ENCODE measurements around the gene SLC44A4. TPM values are rescaled to one million over a fixed set of nuclear protein-coding genes. Genes with fewer than 3 reads are reported as not detected.
"Not testable (repeated sequence)": the region's sequence is repeated elsewhere in the genome, so short reads cannot be mapped to it uniquely, and the experiment has no call there.

The SLC44A4 gene
- total RNA-seq, 2 experiments from 2014 or later = not detected

- not testable (repeated sequence) for H3K4me3 Mint-ChIP-seq; H3K9me3 Mint-ChIP-seq (ENCODE audit: low read depth); ATAC-seq; DNase-seq; H3K36me3 Mint-ChIP-seq
- H3K27ac Mint-ChIP-seq = peak overlapping the region; percentile 42
- H3K27me3 Mint-ChIP-seq = peaks cover 15% of the 10 kb centered on the region
- H3K4me1 Mint-ChIP-seq = peaks cover 25% of the 10 kb centered on the region
- CTCF ChIA-PET = interaction anchor here (0.6 to 2.4 kb wide), 3 partner anchors 19 to 240 kb away, joined by 3 to 9 read pairs (median 8); no protein-coding TSS in a partner anchor
These were observed 29.5 kb upstream of the SLC44A4 start for GRCh38 chr6:31908255-31908654.

GRCh38 chr6:31907158-31907813 is 28.5 kb upstream of the SLC44A4 start:
- Mint-ChIP-seq H3K27ac (no peak overlapping the region), H3K27me3 (peaks cover 24% of the 10 kb centered on the region), H3K4me3 (no peak overlapping the region), H3K36me3 (no peaks in the 10 kb centered on the region), H3K4me1 (peaks cover 32% of the 10 kb centered on the region), H3K9me3 (ENCODE audit: low read depth) (no peaks in the 10 kb centered on the region)
- CTCF ChIA-PET = interaction anchor here (1.2 to 2.4 kb wide), 3 partner anchors 15 to 45 kb away, joined by 3 to 9 read pairs (median 8); no protein-coding TSS in a partner anchor
- ATAC-seq (no peak), DNase-seq (no peak)

- DNase-seq; ATAC-seq; H3K9me3 Mint-ChIP-seq (ENCODE audit: low read depth); H3K4me3 Mint-ChIP-seq; H3K27ac Mint-ChIP-seq; H3K36me3 Mint-ChIP-seq: not testable (repeated sequence)
- Mint-ChIP-seq H3K27me3 (peaks cover 24% of the 10 kb centered on the region), H3K4me1 (peaks cover 29% of the 10 kb centered on the region)
- CTCF ChIA-PET = interaction anchor here (1.2 to 2.4 kb wide), 3 partner anchors 15 to 46 kb away, joined by 3 to 9 read pairs (median 8); no protein-coding TSS in a partner anchor
These were observed 27.9 kb upstream of the SLC44A4 start for GRCh38 chr6:31906727-31907126.

GRCh38 chr6:31906122-31906521 is 27.3 kb upstream of the SLC44A4 start:
- no peak for DNase-seq
- no peak overlapping the region for H3K27ac Mint-ChIP-seq
- H3K36me3 Mint-ChIP-seq = no peaks in the 10 kb centered on the region
- no peak overlapping the region for H3K4me3 Mint-ChIP-seq
- ATAC-seq = no peak
- CTCF ChIA-PET = interaction anchor here (1.1 to 2.4 kb wide), 3 partner anchors 17 to 52 kb away, joined by 3 to 9 read pairs (median 8); no protein-coding TSS in a partner anchor
- H3K9me3 Mint-ChIP-seq (ENCODE audit: low read depth) = no peaks in the 10 kb centered on the region
- H3K27me3 Mint-ChIP-seq = peaks cover 24% of the 10 kb centered on the region
- H3K4me1 Mint-ChIP-seq = peaks cover 27% of the 10 kb centered on the region

GRCh38 chr6:31905041-31905440 is 26.2 kb upstream of the SLC44A4 start:
- DNase-seq (no peak), ATAC-seq (no peak)
- Mint-ChIP-seq H3K9me3 (ENCODE audit: low read depth) (no peaks in the 10 kb centered on the region), H3K4me3 (no peak overlapping the region), H3K4me1 (peaks cover 29% of the 10 kb centered on the region), H3K36me3 (no peaks in the 10 kb centered on the region), H3K27ac (no peak overlapping the region), H3K27me3 (peaks cover 24% of the 10 kb centered on the region)
- CTCF ChIA-PET = interaction anchor here (1.0 to 1.1 kb wide), 3 partner anchors 13 to 53 kb away, joined by 3 read pairs; no protein-coding TSS in a partner anchor

GRCh38 chr6:31903957-31904356 is 25.2 kb upstream of the SLC44A4 start:
- ATAC-seq (no peak), DNase-seq (no peak)
- H3K4me1 Mint-ChIP-seq = peaks cover 34% of the 10 kb centered on the region
- no peaks in the 10 kb centered on the region for H3K9me3 Mint-ChIP-seq (ENCODE audit: low read depth)
- H3K36me3 Mint-ChIP-seq = peaks cover 1% of the 10 kb centered on the region
- CTCF ChIA-PET = interaction anchor here (1.0 kb wide), 1 partner anchor 14 kb away, joined by 3 read pairs; no protein-coding TSS in a partner anchor
- H3K4me3 Mint-ChIP-seq = no peak overlapping the region
- no peak overlapping the region for H3K27ac Mint-ChIP-seq
- H3K27me3 Mint-ChIP-seq = peaks cover 24% of the 10 kb centered on the region

- ATAC-seq = peak; percentile 59
- Mint-ChIP-seq H3K27me3 (peaks cover 24% of the 10 kb centered on the region), H3K27ac (peak within 1 kb of the TSS; percentile 72), H3K4me3 (peak within 1 kb of the TSS; percentile 76), H3K9me3 (ENCODE audit: low read depth) (no peaks in the 10 kb centered on the region), H3K36me3 (peaks cover 1% of the 10 kb centered on the region), H3K4me1 (peaks cover 36% of the 10 kb centered on the region)
- DNase-seq = peak; percentile 89
- CTCF ChIA-PET = interaction anchor here (1.1 kb wide), 1 partner anchor 221 kb away, joined by 3 read pairs; the partner anchor contains the start of gene LY6G5C
These were observed 23.3 kb upstream of the SLC44A4 start, which contains the start of gene ZBTB12 for GRCh38 chr6:31901953-31902643. Gene ZBTB12 (minus strand): TSS chr6:31902086. CDS start chr6:31901305, 781 bp downstream.

- CTCF ChIA-PET = no interaction called here
- DNase-seq (peak; percentile 71), ATAC-seq (no peak)
- H3K9me3 Mint-ChIP-seq (ENCODE audit: low read depth) = no peaks in the 10 kb centered on the region
- H3K27me3 Mint-ChIP-seq = peaks cover 23% of the 10 kb centered on the region
- H3K4me1 Mint-ChIP-seq = peaks cover 38% of the 10 kb centered on the region
- H3K36me3 Mint-ChIP-seq = peaks cover 1% of the 10 kb centered on the region
- H3K27ac Mint-ChIP-seq = no peak overlapping the region
- peak overlapping the region; percentile 60 for H3K4me3 Mint-ChIP-seq
These were observed 22.7 kb upstream of the SLC44A4 start for GRCh38 chr6:31901415-31901952.

GRCh38 chr6:31900917-31901414 is 22.2 kb upstream of the SLC44A4 start:
- Mint-ChIP-seq H3K36me3 (peaks cover 1% of the 10 kb centered on the region), H3K9me3 (ENCODE audit: low read depth) (no peaks in the 10 kb centered on the region), H3K4me1 (peaks cover 43% of the 10 kb centered on the region), H3K27ac (no peak overlapping the region), H3K4me3 (peak overlapping the region; percentile 60), H3K27me3 (peaks cover 18% of the 10 kb centered on the region)
- ATAC-seq = no peak
- DNase-seq = peak; percentile 45
- CTCF ChIA-PET = no interaction called here

GRCh38 chr6:31899882-31900722 is 21.3 kb upstream of the SLC44A4 start:
- H3K36me3 Mint-ChIP-seq = peaks cover 1% of the 10 kb centered on the region
- ATAC-seq (no peak), DNase-seq (peak; percentile 50)
- H3K4me3 Mint-ChIP-seq = no peak overlapping the region
- H3K9me3 Mint-ChIP-seq (ENCODE audit: low read depth) = no peaks in the 10 kb centered on the region
- peaks cover 47% of the 10 kb centered on the region for H3K4me1 Mint-ChIP-seq
- CTCF ChIA-PET = no interaction called here
- H3K27me3 Mint-ChIP-seq = peaks cover 14% of the 10 kb centered on the region
- no peak overlapping the region for H3K27ac Mint-ChIP-seq

- peak overlapping the region; percentile 45 for H3K4me3 Mint-ChIP-seq
- ATAC-seq (no peak), DNase-seq (no peak)
- H3K36me3 Mint-ChIP-seq = peaks cover 4% of the 10 kb centered on the region
- H3K27ac Mint-ChIP-seq = peak overlapping the region; percentile 54
- H3K4me1 Mint-ChIP-seq = peaks cover 48% of the 10 kb centered on the region
- no peaks in the 10 kb centered on the region for H3K9me3 Mint-ChIP-seq (ENCODE audit: low read depth)
- CTCF ChIA-PET = interaction anchor here (1.1 to 1.7 kb wide), 2 partner anchors 53 to 229 kb away, joined by 3 to 5 read pairs; partner anchors contain the start of gene ATF6B
- peaks cover 14% of the 10 kb centered on the region for H3K27me3 Mint-ChIP-seq
These were observed 20.4 kb upstream of the SLC44A4 start for GRCh38 chr6:31899215-31899614.

- H3K27ac Mint-ChIP-seq = peak overlapping the region; percentile 95
- CTCF ChIA-PET = interaction anchor here (0.7 to 2.3 kb wide), 9 partner anchors 9 to 234 kb away, joined by 3 to 10 read pairs (median 4); partner anchors contain the start of genes ATF6B, GPANK1, NELFE and NEU1
- DNase-seq (peak; percentile 48), ATAC-seq (peak; percentile 24)
- peak overlapping the region; percentile 93 for H3K4me3 Mint-ChIP-seq
- no peaks in the 10 kb centered on the region for H3K9me3 Mint-ChIP-seq (ENCODE audit: low read depth)
- H3K36me3 Mint-ChIP-seq = peaks cover 4% of the 10 kb centered on the region
- peaks cover 51% of the 10 kb centered on the region for H3K4me1 Mint-ChIP-seq
- peaks cover 9% of the 10 kb centered on the region for H3K27me3 Mint-ChIP-seq
These were observed 19.7 kb upstream of the SLC44A4 start for GRCh38 chr6:31898383-31899011.
